Measurements from ENCODE around the gene PEX10. TPM values are rescaled to one million over a fixed set of nuclear protein-coding genes. Genes with fewer than 3 reads are reported as not detected.

The PEX10 gene
- total and polyA plus RNA-seq, 2 of the 8 experiments (the other 6 are each of a cell fraction or from before 2014, with no cell fraction given), result 24.3 to 26.9 TPM

DNA sequence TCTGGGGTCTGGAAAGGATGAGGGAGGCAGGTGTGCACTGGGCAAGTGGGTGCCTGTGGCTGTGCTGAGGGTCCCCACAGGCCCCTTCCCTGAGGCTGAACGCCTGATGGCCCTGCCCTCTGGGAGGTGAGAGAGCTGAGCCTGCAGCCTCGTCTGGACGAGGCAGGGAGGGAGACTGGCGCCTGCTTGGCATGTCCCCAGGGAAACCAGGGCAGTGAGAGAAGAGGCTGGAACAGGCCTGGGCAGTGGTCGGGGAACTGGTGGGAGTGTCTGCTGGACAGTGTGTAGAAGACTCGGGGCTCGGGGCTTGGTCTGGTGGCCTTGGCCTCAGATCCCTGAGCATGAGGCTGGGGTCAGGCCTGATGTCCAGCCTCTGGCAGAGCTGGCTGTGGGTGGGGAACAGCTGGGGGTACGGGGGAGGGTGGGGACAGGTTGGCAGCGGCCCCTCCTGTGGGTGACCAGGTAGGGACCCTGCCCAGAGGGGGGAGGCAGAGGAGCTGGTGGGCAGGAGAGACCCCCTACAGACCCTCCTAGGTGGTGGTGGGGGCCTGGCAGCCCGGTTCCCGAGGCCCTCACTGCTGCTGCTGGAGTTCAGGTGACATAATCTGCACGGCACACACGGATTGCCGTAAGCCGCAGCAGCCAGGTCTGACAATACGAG lies 32.9 kb upstream of the PEX10 start:
- Histone ChIP-seq H3K23me2 (ENCODE audit: low read depth, low read length) (no peaks in the 10 kb centered on the region; the same call in 1 of the 2 replicates), H2BK120ac (replicated peaks; ENCODE audit: low read depth, low read length) (no peak overlapping the region), H3K79me2 (ENCODE audit: control insufficient read depth in 1 of 2, insufficient read depth in 2 of 2, low read length in 2 of 2) (no peaks in the 10 kb centered on the region), H3K4me2 (ENCODE audit: insufficient read depth in 1 of 2, low read depth in 2 of 2, low read length in 2 of 2) (no peak overlapping the region), H3K79me1 (ENCODE audit: low read depth, low read length) (no peaks in the 10 kb centered on the region), H3K56ac (replicated peaks; ENCODE audit: insufficient read length, low read depth, low read length) (no peak overlapping the region), H3K18ac (ENCODE audit: extremely low read depth, low read length) (no peak overlapping the region), H2AFZ (ENCODE audit: low read length) (no peak overlapping the region), H3K4me3 (ENCODE audit: extremely low read depth in 1 of 4, insufficient read depth in 2 of 4, low read depth in 3 of 4, low read length in 4 of 4) (no peak overlapping the region), H3K9ac (replicated peaks in 1 of 4; ENCODE audit: extremely low read depth in 1 of 4, low read depth in 3 of 4, low read length in 3 of 4) (no peak overlapping the region), H4K20me1 (replicated peaks in 1 of 2; ENCODE audit: control insufficient read depth in 1 of 2, insufficient read depth in 2 of 2, low read length in 2 of 2) (peaks cover 0 to 3% of the 10 kb centered on the region in 2 experiments), H2BK5ac (ENCODE audit: low read depth, low read length) (no peak overlapping the region), H3K9me3 (ENCODE audit: insufficient read depth in 2 of 2, low read depth in 1 of 2, low read length in 1 of 2) (no peaks in the 10 kb centered on the region), H3K23ac (ENCODE audit: insufficient read length) (no peak overlapping the region), H3K4ac (replicated peaks; ENCODE audit: insufficient read length, low read depth, low read length) (no peak overlapping the region), H3K27ac (ENCODE audit: low read depth, low read length) (no peak overlapping the region), H3K14ac (ENCODE audit: insufficient read length) (no peak overlapping the region), H2BK12ac (ENCODE audit: low read depth, low read length) (no peak overlapping the region; the same call in 1 of the 2 replicates), H2AK5ac (ENCODE audit: low read depth, low read length) (no peak overlapping the region), H4K91ac (replicated peaks; ENCODE audit: insufficient read length, low read length) (no peak overlapping the region), H4K5ac (ENCODE audit: insufficient read length, low read depth, low read length) (no peak overlapping the region), H3K36me3 (ENCODE audit: control insufficient read depth in 2 of 4, insufficient read depth in 4 of 4, low read length in 3 of 4) (no peaks in the 10 kb centered on the region), H3K4me1 (replicated peaks in 1 of 4; ENCODE audit: control insufficient read depth in 3 of 4, insufficient read depth in 4 of 4, low read length in 3 of 4) (peaks cover 0 to 18% (median 10%) of the 10 kb centered on the region in 4 experiments; a peak in 4 of 7 replicates), H2BK20ac (ENCODE audit: low read length) (no peak overlapping the region), H2BK15ac (ENCODE audit: low read length) (no peak overlapping the region), H3K27me3 (replicated peaks in 1 of 4; ENCODE audit: control insufficient read depth in 3 of 4, extremely low read depth in 1 of 4, insufficient read depth in 3 of 4, low read length in 3 of 4) (peaks cover 18 to 34% (median 30%) of the 10 kb centered on the region in 4 experiments), H4K8ac (ENCODE audit: extremely low read depth, insufficient read depth, low read length) (no peak overlapping the region)
- 98% methylated on average over 14 of the region's 16 CpGs; no CpG with 5 or more reads in 1 of the 2 experiments for WGBS, 2 experiments (ENCODE audit: extremely low coverage in 1 of 2, insufficient coverage in 1 of 2, insufficient read length in 1 of 2, insufficient replicate concordance in 2 of 2, low coverage in 1 of 2, low lambda C conversion rate in 2 of 2, missing lambda C conversion rate in 1 of 2)
- DNase-seq (ENCODE audit: low read depth in 1 of 2, low spot score in 2 of 2) (no peak), FAIRE-seq (no peak)
- ChIA-PET POLR2A (ENCODE audit: partially characterized antibody) (no interaction called here), CTCF (ENCODE audit: partially characterized antibody) (interaction anchor here (0.6 to 2.0 kb wide), 4 partner anchors 15 to 36 kb away, joined by 3 to 7 read pairs (median 4); no protein-coding TSS in a partner anchor)
- TF ChIP-seq CREB1 (IDR thresholded peaks at IDR 0.05), result no peak
- no peak for TF ChIP-seq SIN3A (conservative IDR thresholded peaks at IDR 0.05 in 1 of 2, IDR thresholded peaks at IDR 0.05 in 1 of 2; ENCODE audit: low read depth in 1 of 2, low read length in 2 of 2)
- TF ChIP-seq HDAC6 (IDR thresholded peaks at IDR 0.05; ENCODE audit: low read depth, low read length), result no peak
- TF ChIP-seq, protein P1, sequence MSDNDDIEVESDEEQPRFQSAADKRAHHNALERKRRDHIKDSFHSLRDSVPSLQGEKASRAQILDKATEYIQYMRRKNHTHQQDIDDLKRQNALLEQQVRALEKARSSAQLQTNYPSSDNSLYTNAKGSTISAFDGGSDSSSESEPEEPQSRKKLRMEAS (IDR thresholded peaks at IDR 0.05), result no peak
- TF ChIP-seq FOSL1 (IDR thresholded peaks at IDR 0.05; ENCODE audit: insufficient read depth, low read depth, low read length), result no peak
- no peak for TF ChIP-seq CBX5 (IDR thresholded peaks at IDR 0.05; ENCODE audit: low read depth, low read length)
- no peak for TF ChIP-seq EZH2 (IDR thresholded peaks at IDR 0.05; ENCODE audit: low read depth, low read length, severe bottlenecking)
- no peak for TF ChIP-seq SIX5 (IDR thresholded peaks at IDR 0.05; ENCODE audit: low read depth, low read length)
- no peak for TF ChIP-seq KDM5A (IDR thresholded peaks at IDR 0.05; ENCODE audit: low read length)
- TF ChIP-seq, protein P2, sequence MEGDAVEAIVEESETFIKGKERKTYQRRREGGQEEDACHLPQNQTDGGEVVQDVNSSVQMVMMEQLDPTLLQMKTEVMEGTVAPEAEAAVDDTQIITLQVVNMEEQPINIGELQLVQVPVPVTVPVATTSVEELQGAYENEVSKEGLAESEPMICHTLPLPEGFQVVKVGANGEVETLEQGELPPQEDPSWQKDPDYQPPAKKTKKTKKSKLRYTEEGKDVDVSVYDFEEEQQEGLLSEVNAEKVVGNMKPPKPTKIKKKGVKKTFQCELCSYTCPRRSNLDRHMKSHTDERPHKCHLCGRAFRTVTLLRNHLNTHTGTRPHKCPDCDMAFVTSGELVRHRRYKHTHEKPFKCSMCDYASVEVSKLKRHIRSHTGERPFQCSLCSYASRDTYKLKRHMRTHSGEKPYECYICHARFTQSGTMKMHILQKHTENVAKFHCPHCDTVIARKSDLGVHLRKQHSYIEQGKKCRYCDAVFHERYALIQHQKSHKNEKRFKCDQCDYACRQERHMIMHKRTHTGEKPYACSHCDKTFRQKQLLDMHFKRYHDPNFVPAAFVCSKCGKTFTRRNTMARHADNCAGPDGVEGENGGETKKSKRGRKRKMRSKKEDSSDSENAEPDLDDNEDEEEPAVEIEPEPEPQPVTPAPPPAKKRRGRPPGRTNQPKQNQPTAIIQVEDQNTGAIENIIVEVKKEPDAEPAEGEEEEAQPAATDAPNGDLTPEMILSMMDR (IDR thresholded peaks at IDR 0.05; ENCODE audit: control extremely low read depth in 1 of 3, insufficient read depth in 1 of 3, low read depth in 1 of 3, low read length in 3 of 3), result no peak

All from H1 (cell line).